ENCODE results near the gene AGAP1. TPM values are rescaled to one million over a fixed set of nuclear protein-coding genes. Genes with fewer than 3 reads are reported as not detected.

The AGAP1 gene
- total and polyA plus RNA-seq, 4 donors, result 2.0 to 8.5 (median 5.4) TPM

- Histone ChIP-seq H3K27ac (ENCODE audit: low read depth in 1 of 2, low read length in 2 of 2) (no peak overlapping the region), H3K36me3 (ENCODE audit: control insufficient read depth in 4 of 4, insufficient read depth in 3 of 4, low read depth in 1 of 4, low read length in 3 of 4) (no peaks in the 10 kb centered on the region), H3K27me3 (ENCODE audit: control insufficient read depth in 4 of 4, insufficient read depth in 4 of 4, low read length in 3 of 4) (no peaks in the 10 kb centered on the region), H3K9me3 (ENCODE audit: control insufficient read depth in 4 of 4, low read length in 3 of 4) (no peaks in the 10 kb centered on the region), H3K9ac (ENCODE audit: low read depth in 1 of 2, low read length in 2 of 2) (peak overlapping the region in 1 of 2 donors; percentile 23), H3K4me3 (ENCODE audit: low read depth in 1 of 3, low read length in 3 of 3) (no peak overlapping the region), H3K4me1 (ENCODE audit: control insufficient read depth in 4 of 4, insufficient read depth in 4 of 4, low read length in 3 of 4) (peaks cover 0 to 10% (median 0%) of the 10 kb centered on the region in 4 donors)
- WGBS, result 58% methylated on average over 28 of the region's 28 CpGs
- TF ChIP-seq REST (IDR thresholded peaks at IDR 0.05), result no peak
- peak in 1 of 2 donors; percentile 25 for TF ChIP-seq RAD21 (IDR thresholded peaks at IDR 0.05)
- DNase-seq (ENCODE audit: low spot score), result no peak
These were observed 83.8 kb downstream of the AGAP1 start for GRCh38 chr2:235577404-235578330.

GRCh38 chr2:235579128-235579527 is 85.3 kb downstream of the AGAP1 start:
- DNase-seq (ENCODE audit: low spot score), result no peak
- 84% methylated on average over 9 of the region's 9 CpGs for WGBS
- H3K36me3 ChIP-seq (ENCODE audit: control insufficient read depth in 4 of 4, insufficient read depth in 3 of 4, low read depth in 1 of 4, low read length in 3 of 4), result no peaks in the 10 kb centered on the region
- H3K9me3 ChIP-seq (ENCODE audit: control insufficient read depth in 4 of 4, low read length in 3 of 4), result no peaks in the 10 kb centered on the region
- no peak overlapping the region for H3K4me3 ChIP-seq (ENCODE audit: low read depth in 1 of 3, low read length in 3 of 3)
- H3K4me1 ChIP-seq (ENCODE audit: control insufficient read depth in 4 of 4, insufficient read depth in 4 of 4, low read length in 3 of 4), result peaks cover 0 to 10% (median 1%) of the 10 kb centered on the region in 4 donors
- no peaks in the 10 kb centered on the region for H3K27me3 ChIP-seq (ENCODE audit: control insufficient read depth in 4 of 4, insufficient read depth in 4 of 4, low read length in 3 of 4)
- no peak overlapping the region for H3K9ac ChIP-seq (ENCODE audit: low read depth in 1 of 2, low read length in 2 of 2)
- H3K27ac ChIP-seq (ENCODE audit: low read depth in 1 of 2, low read length in 2 of 2), result no peak overlapping the region
- no peak for TF ChIP-seq ATF3 (IDR thresholded peaks at IDR 0.05)
- no peak for TF ChIP-seq YY1 (IDR thresholded peaks at IDR 0.05)
- no peak for TF ChIP-seq NR2F2 (IDR thresholded peaks at IDR 0.05)
- TF ChIP-seq SP1 (IDR thresholded peaks at IDR 0.05), result no peak
- TF ChIP-seq HNF4A (conservative IDR thresholded peaks at IDR 0.05), result no peak
- no peak for TF ChIP-seq RXRA (IDR thresholded peaks at IDR 0.05)
- no peak for TF ChIP-seq CTCF (IDR thresholded peaks at IDR 0.05; ENCODE audit: low read depth, low read length, missing input control)
- no peak for TF ChIP-seq JUND (IDR thresholded peaks at IDR 0.05)
- no peak for TF ChIP-seq MAX (IDR thresholded peaks at IDR 0.05)
- TF ChIP-seq RAD21 (IDR thresholded peaks at IDR 0.05), result no peak
- no peak for TF ChIP-seq REST (IDR thresholded peaks at IDR 0.05)
- TF ChIP-seq ZBTB33 (IDR thresholded peaks at IDR 0.05), result no peak
- no peak for TF ChIP-seq EGR1 (IDR thresholded peaks at IDR 0.05; ENCODE audit: low read depth in 2 of 2)
- TF ChIP-seq FOXA2 (IDR thresholded peaks at IDR 0.05), result no peak
- TF ChIP-seq TAF1 (conservative IDR thresholded peaks at IDR 0.05), result no peak
- TF ChIP-seq FOXA1 (IDR thresholded peaks at IDR 0.05), result no peak
- no peak for TF ChIP-seq HNF4G (IDR thresholded peaks at IDR 0.05)
- no peak for TF ChIP-seq GABPA (IDR thresholded peaks at IDR 0.05 in 1 of 2, conservative IDR thresholded peaks at IDR 0.05 in 1 of 2)

Data from liver (tissue), 9 donors.